ENCODE data around the gene GLO1. TPM values are rescaled to one million over a fixed set of nuclear protein-coding genes. Genes with fewer than 3 reads are reported as not detected.

GLO1 gene
- total RNA-seq, 1 experiment from 2014 or later: 147 TPM

- Mint-ChIP-seq H3K36me3 (ENCODE audit: insufficient read depth, unreplicated experiment) (peaks cover 7% of the 10 kb centered on the region), H3K9me3 (ENCODE audit: low read depth, unreplicated experiment) (no peaks in the 10 kb centered on the region), H3K4me1 (ENCODE audit: low read depth, unreplicated experiment) (peaks cover 8% of the 10 kb centered on the region), H3K4me3 (ENCODE audit: low read depth, unreplicated experiment) (no peak overlapping the region), H3K27me3 (ENCODE audit: unreplicated experiment) (no peaks in the 10 kb centered on the region), H3K27ac (ENCODE audit: unreplicated experiment) (no peak overlapping the region)
- no peak for DNase-seq
- BruUV-seq (replicated peaks): no TSS peak
- TF ChIP-seq CTCF (IDR thresholded peaks at IDR 0.05; ENCODE audit: unreplicated experiment): no peak
- CTCF ChIA-PET: no interaction called here
- intact Hi-C loops (cut with micrococcal nuclease; ENCODE audit: unreplicated experiment): no loop called here
Measured at GRCh38 chr6:38644951-38645350, 58.0 kb downstream of the GLO1 start.

GRCh38 chr6:38640216-38640909 lies 62.6 kb downstream of the GLO1 start:
- Mint-ChIP-seq H3K4me3 (ENCODE audit: low read depth, unreplicated experiment) (peak overlapping the region; percentile 80), H3K27me3 (ENCODE audit: unreplicated experiment) (no peaks in the 10 kb centered on the region), H3K36me3 (ENCODE audit: insufficient read depth, unreplicated experiment) (peaks cover 20% of the 10 kb centered on the region), H3K4me1 (ENCODE audit: low read depth, unreplicated experiment) (peaks cover 36% of the 10 kb centered on the region), H3K27ac (ENCODE audit: unreplicated experiment) (peak overlapping the region; percentile 68), H3K9me3 (ENCODE audit: low read depth, unreplicated experiment) (no peaks in the 10 kb centered on the region)
- no peak for DNase-seq
- CTCF ChIA-PET: interaction anchor here (1.0 kb wide), 1 partner anchor 10 kb away, joined by 3 read pairs; no protein-coding TSS in a partner anchor
- BruUV-seq (replicated peaks): TSS peak; percentile 38
- TF ChIP-seq CTCF (IDR thresholded peaks at IDR 0.05; ENCODE audit: unreplicated experiment): no peak
- intact Hi-C loops (cut with micrococcal nuclease; ENCODE audit: unreplicated experiment): no loop called here

GRCh38 chr6:38639498-38640215 lies 63.3 kb downstream of the GLO1 start, which contains the start of gene BTBD9:
Gene BTBD9 (minus strand): TSS chr6:38639929.
- peak; percentile 83 for DNase-seq
- Mint-ChIP-seq H3K4me1 (ENCODE audit: low read depth, unreplicated experiment) (peaks cover 39% of the 10 kb centered on the region), H3K27me3 (ENCODE audit: unreplicated experiment) (no peaks in the 10 kb centered on the region), H3K4me3 (ENCODE audit: low read depth, unreplicated experiment) (peak within 1 kb of the TSS; percentile 80), H3K9me3 (ENCODE audit: low read depth, unreplicated experiment) (no peaks in the 10 kb centered on the region), H3K36me3 (ENCODE audit: insufficient read depth, unreplicated experiment) (peaks cover 20% of the 10 kb centered on the region), H3K27ac (ENCODE audit: unreplicated experiment) (peak within 1 kb of the TSS; percentile 68)
- intact Hi-C loops (cut with micrococcal nuclease; ENCODE audit: unreplicated experiment): no loop called here
- BruUV-seq (replicated peaks): no TSS peak
- CTCF ChIA-PET: interaction anchor here (0.6 to 1.0 kb wide), 6 partner anchors 11 to 857 kb away, joined by 3 to 6 read pairs (median 4); no protein-coding TSS in a partner anchor
- TF ChIP-seq CTCF (IDR thresholded peaks at IDR 0.05; ENCODE audit: unreplicated experiment): no peak

GRCh38 chr6:38638941-38639497 lies 63.9 kb downstream of the GLO1 start:
- H3K4me1 Mint-ChIP-seq (ENCODE audit: low read depth, unreplicated experiment): peaks cover 46% of the 10 kb centered on the region
- H3K36me3 Mint-ChIP-seq (ENCODE audit: insufficient read depth, unreplicated experiment): peaks cover 20% of the 10 kb centered on the region
- H3K27ac Mint-ChIP-seq (ENCODE audit: unreplicated experiment): peak overlapping the region; percentile 68
- BruUV-seq (replicated peaks): TSS peak; percentile 43
- no peak for TF ChIP-seq CTCF (IDR thresholded peaks at IDR 0.05; ENCODE audit: unreplicated experiment)
- intact Hi-C loops (cut with micrococcal nuclease; ENCODE audit: unreplicated experiment): no loop called here
- H3K4me3 Mint-ChIP-seq (ENCODE audit: low read depth, unreplicated experiment): peak overlapping the region; percentile 80
- peak; percentile 46 for DNase-seq
- CTCF ChIA-PET: interaction anchor here (0.6 to 0.7 kb wide), 5 partner anchors 10 to 856 kb away, joined by 3 to 6 read pairs (median 5); no protein-coding TSS in a partner anchor
- no peaks in the 10 kb centered on the region for H3K27me3 Mint-ChIP-seq (ENCODE audit: unreplicated experiment)
- no peaks in the 10 kb centered on the region for H3K9me3 Mint-ChIP-seq (ENCODE audit: low read depth, unreplicated experiment)
